Fibroblast of lung (primary cell): Measurements from ENCODE around the gene IGSF21. TPM values are rescaled to one million over a fixed set of nuclear protein-coding genes. Genes with fewer than 3 reads are reported as not detected.

Source experiments
- DNase-seq, 2 donors: peaks; one replicate each; pipeline versions ENCODE4 v3.0.0 to v3.0.0-alpha.2; 2010; ENCODE audit warnings: low read depth in 2 of 2
- H2AFZ ChIP-seq: 2 replicates; pipeline ENCODE4 v1.5.1; 2012; ENCODE audit warnings: low read length, control low read depth, inconsistent platforms
- H3K27ac ChIP-seq: 2 replicates; pipeline ENCODE4 v1.5.1; 2011; ENCODE audit warnings: low read length, control low read depth; ENCODE audit not compliant: insufficient read depth
- H3K27me3 ChIP-seq: 2 replicates; pipeline ENCODE4 v1.5.1; 2011; ENCODE audit warnings: mild to moderate bottlenecking, low read length; ENCODE audit not compliant: control insufficient read depth, insufficient read depth
- H3K36me3 ChIP-seq: 2 replicates; pipeline ENCODE4 v1.5.1; 2011; ENCODE audit warnings: low read length; ENCODE audit not compliant: control insufficient read depth, insufficient read depth
- H3K4me1 ChIP-seq: 2 replicates; pipeline ENCODE4 v1.5.1; 2011; ENCODE audit warnings: low read length; ENCODE audit not compliant: control insufficient read depth, insufficient read depth; ENCODE audit errors: extremely low read depth
- H3K4me2 ChIP-seq: 2 replicates; pipeline ENCODE4 v1.5.1; 2011; ENCODE audit warnings: low read length, control low read depth; ENCODE audit not compliant: insufficient read depth; ENCODE audit errors: extremely low read depth
- H3K4me3 ChIP-seq, 4 experiments: fragments of 200-600 bp in 1 of 4; sonication (generic) in 1 of 4; replicated peaks in 1 of 4; 2 replicates each; pipeline ENCODE4 v1.5.1; 2011 to 2016; ENCODE audit warnings: low read length in 4 of 4, low read depth in 3 of 4, mild to moderate bottlenecking in 3 of 4, control low read depth in 2 of 4, inconsistent platforms in 1 of 4, mixed read lengths in 1 of 4; ENCODE audit not compliant: insufficient read depth in 1 of 4; ENCODE audit errors: control extremely low read depth in 1 of 4
- H3K79me2 ChIP-seq: 2 replicates; pipeline ENCODE4 v1.5.1; 2012; ENCODE audit warnings: mild to moderate bottlenecking, low read length, inconsistent platforms; ENCODE audit not compliant: control insufficient read depth, insufficient read depth
- H3K9ac ChIP-seq: 2 replicates; pipeline ENCODE4 v1.5.1; 2011; ENCODE audit warnings: mild to moderate bottlenecking, low read length, control low read depth; ENCODE audit not compliant: insufficient read depth
- H3K9me3 ChIP-seq: 2 replicates; pipeline ENCODE4 v1.5.1; 2012; ENCODE audit warnings: low read depth, low read length; ENCODE audit not compliant: control insufficient read depth, insufficient read depth
- H4K20me1 ChIP-seq: 2 replicates; pipeline ENCODE4 v1.5.1; 2011; ENCODE audit warnings: low read length; ENCODE audit not compliant: control insufficient read depth, insufficient read depth; ENCODE audit errors: extremely low read depth
- EZH2 ChIP-seq: IDR thresholded peaks from 2 replicates; pipeline ENCODE4 v1.5.1; 2012; ENCODE audit warnings: low read length, control low read depth, mild to moderate bottlenecking; ENCODE audit errors: missing control alignments
- polyA plus RNA-seq, 2 donors: library from polyadenylated mRNA; depleted of rRNA in 1 of 2; stranded (reverse) in 1 of 2; unstranded in 1 of 2; fragments of >200 nt; gene quantifications; 2 replicates each; pipeline ENCODE4 v1.2.1, GENCODE V29; 2011 to 2012; ENCODE audit warnings: missing spikeins in 1 of 2
- total RNA-seq: library from RNA; depleted of rRNA; stranded (reverse); fragments of >200 nt; gene quantifications from 2 replicates; pipeline ENCODE4 v1.2.1, GENCODE V29; 2014
- TF ChIP-seq, protein P1 (sequence below), 2 donors: IDR thresholded peaks in 1 of 2; conservative IDR thresholded peaks in 1 of 2; 1 replicate in 1 of 2; 2 replicates in 1 of 2; pipeline ENCODE4 v1.5.1; 2011 to 2012; ENCODE audit warnings: low read length in 2 of 2, control low read depth in 1 of 2, inconsistent platforms in 1 of 2, low read depth in 1 of 2, mild to moderate bottlenecking in 1 of 2

Gene IGSF21
- total and polyA plus RNA-seq, 2 donors (not counting 1 experiment from before 2014, with no cell fraction given) = not detected

DNA sequence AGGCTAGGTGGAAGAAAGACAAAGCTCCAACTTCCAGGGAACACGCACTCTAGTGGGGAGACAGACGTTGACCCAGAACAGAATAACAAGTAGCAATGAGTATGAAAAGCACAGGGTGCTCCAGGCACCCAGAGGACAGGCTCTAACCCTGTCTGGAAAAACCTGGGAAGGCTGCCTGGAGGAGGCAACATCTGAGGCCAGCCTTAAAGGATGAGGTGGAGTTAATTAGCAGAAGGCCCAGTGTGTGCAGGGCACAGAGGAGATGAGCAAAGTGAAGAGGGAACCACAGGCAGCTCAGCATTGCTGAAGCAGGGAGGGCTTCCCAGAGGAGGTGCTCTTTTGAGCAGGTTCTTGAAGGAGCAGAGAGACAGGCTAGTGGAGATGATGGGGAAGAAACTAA is 246.4 kb downstream of the IGSF21 start:
- Histone ChIP-seq H4K20me1 (no peaks in the 10 kb centered on the region), H3K79me2 (no peaks in the 10 kb centered on the region), H3K27me3 (no peaks in the 10 kb centered on the region), H3K9me3 (no peaks in the 10 kb centered on the region), H3K4me2 (no peak overlapping the region), H3K27ac (no peak overlapping the region), H2AFZ (no peak overlapping the region), H3K9ac (no peak overlapping the region), H3K36me3 (no peaks in the 10 kb centered on the region), H3K4me3 (no peak overlapping the region), H3K4me1 (no peaks in the 10 kb centered on the region)
- DNase-seq = no peak
- TF ChIP-seq, protein P1, sequence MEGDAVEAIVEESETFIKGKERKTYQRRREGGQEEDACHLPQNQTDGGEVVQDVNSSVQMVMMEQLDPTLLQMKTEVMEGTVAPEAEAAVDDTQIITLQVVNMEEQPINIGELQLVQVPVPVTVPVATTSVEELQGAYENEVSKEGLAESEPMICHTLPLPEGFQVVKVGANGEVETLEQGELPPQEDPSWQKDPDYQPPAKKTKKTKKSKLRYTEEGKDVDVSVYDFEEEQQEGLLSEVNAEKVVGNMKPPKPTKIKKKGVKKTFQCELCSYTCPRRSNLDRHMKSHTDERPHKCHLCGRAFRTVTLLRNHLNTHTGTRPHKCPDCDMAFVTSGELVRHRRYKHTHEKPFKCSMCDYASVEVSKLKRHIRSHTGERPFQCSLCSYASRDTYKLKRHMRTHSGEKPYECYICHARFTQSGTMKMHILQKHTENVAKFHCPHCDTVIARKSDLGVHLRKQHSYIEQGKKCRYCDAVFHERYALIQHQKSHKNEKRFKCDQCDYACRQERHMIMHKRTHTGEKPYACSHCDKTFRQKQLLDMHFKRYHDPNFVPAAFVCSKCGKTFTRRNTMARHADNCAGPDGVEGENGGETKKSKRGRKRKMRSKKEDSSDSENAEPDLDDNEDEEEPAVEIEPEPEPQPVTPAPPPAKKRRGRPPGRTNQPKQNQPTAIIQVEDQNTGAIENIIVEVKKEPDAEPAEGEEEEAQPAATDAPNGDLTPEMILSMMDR (conservative IDR thresholded peaks at IDR 0.05 in 1 of 2, IDR thresholded peaks at IDR 0.05 in 1 of 2; ENCODE audit: low read depth in 1 of 2, low read length in 2 of 2) = no peak
- no peak for TF ChIP-seq EZH2

DNA sequence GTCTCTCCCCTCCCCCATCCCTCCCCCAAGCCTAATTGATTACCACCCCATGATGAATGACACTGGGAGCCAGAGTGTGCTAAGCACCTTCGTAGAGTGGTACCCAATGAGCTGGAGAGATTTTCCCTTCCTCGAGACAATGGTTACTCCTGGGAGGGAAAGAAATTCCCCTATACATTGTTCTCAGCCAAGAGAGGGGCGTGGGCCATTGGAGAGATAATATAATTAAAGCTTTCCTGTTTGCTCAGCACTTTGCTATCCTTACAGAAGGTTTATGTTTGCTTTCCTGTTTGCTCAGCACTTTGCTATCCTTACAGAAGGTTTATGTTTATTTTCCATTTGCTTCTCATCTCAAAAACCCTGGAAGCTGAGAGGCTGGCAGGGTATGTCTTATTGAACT is 247.0 kb downstream of the IGSF21 start:
- Histone ChIP-seq H3K27me3 (no peaks in the 10 kb centered on the region), H3K27ac (no peak overlapping the region), H3K4me3 (no peak overlapping the region), H3K36me3 (no peaks in the 10 kb centered on the region), H3K9me3 (no peaks in the 10 kb centered on the region), H3K4me1 (no peaks in the 10 kb centered on the region), H4K20me1 (no peaks in the 10 kb centered on the region), H2AFZ (no peak overlapping the region), H3K9ac (no peak overlapping the region), H3K4me2 (no peak overlapping the region), H3K79me2 (no peaks in the 10 kb centered on the region)
- TF ChIP-seq, protein P1 (conservative IDR thresholded peaks at IDR 0.05 in 1 of 2, IDR thresholded peaks at IDR 0.05 in 1 of 2; ENCODE audit: low read depth in 1 of 2, low read length in 2 of 2) = no peak
- no peak for DNase-seq

DNA sequence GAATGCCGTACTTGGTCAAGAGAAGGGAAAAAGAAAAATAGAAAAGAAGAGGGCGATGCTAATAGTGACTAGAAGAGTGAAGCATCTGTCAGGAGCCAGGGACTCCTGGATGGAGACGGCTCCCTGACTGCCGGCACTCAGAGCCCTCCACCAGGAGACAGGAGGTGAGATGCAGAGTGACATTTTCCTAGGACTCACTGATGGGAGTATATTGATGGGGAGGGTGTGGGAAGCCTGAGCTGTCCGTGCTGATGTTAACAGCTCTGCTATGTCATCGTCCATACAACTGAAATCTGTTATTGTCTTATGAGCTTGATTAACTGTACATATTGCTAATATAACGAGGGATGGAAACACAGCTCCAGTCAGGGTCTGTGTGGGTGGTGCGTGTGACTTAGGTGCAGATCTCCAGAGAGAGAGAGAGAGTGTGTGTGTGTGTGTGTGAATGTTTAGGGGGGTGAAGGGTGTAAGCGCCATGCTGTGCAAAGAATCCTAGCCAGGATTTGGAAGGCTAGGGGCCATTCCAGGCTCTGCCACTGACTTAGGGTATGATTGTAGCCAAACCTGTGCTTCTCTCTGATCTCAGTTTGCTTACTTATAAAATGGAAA is 250.1 kb downstream of the IGSF21 start:
- no peaks in the 10 kb centered on the region for H3K36me3 ChIP-seq
- TF ChIP-seq, protein P1 (conservative IDR thresholded peaks at IDR 0.05 in 1 of 2, IDR thresholded peaks at IDR 0.05 in 1 of 2; ENCODE audit: low read depth in 1 of 2, low read length in 2 of 2) = no peak
- no peak for TF ChIP-seq EZH2

More for the DNA sequence above, 250.1 kb downstream of the IGSF21 start:
- no peaks in the 10 kb centered on the region for H3K4me1 ChIP-seq
- H3K27ac ChIP-seq = no peak overlapping the region
- H3K27me3 ChIP-seq = no peaks in the 10 kb centered on the region
- no peaks in the 10 kb centered on the region for H4K20me1 ChIP-seq
- no peak overlapping the region for H3K4me3 ChIP-seq
- no peak overlapping the region for H3K9ac ChIP-seq
- H3K9me3 ChIP-seq = no peaks in the 10 kb centered on the region
- no peak for DNase-seq
- H3K4me2 ChIP-seq = no peak overlapping the region
- H3K79me2 ChIP-seq = no peaks in the 10 kb centered on the region
- no peak overlapping the region for H2AFZ ChIP-seq
